AG04449 (cell line): Measurements from ENCODE around the gene PSMC4.

Experiments
- CTCF ChIA-PET: fragments of 350-600 bp; formaldehyde crosslinking; extraction: SDS; loops from one replicate; lab custom pipeline; 2021; ENCODE audit warnings: antibody characterized with exemption; lab: Yijun Ruan, JAX
- POLR2A ChIA-PET: fragments of 400-600, 350-600 bp; formaldehyde crosslinking; extraction: SDS; loops from one replicate; lab custom pipeline; 2020; ENCODE audit warnings: antibody characterized with exemption, inconsistent platforms; lab: Yijun Ruan, JAX
- DNase-seq: peaks from one replicate; pipeline ENCODE4 v3.0.0-alpha.2; 2010; ENCODE audit warnings: low read depth, low spot score
- H3K4me3 ChIP-seq: 2 replicates; pipeline ENCODE4 v1.5.1; 2011; ENCODE audit warnings: low read depth, mild to moderate bottlenecking, control low read depth, low read length
- CTCF ChIP-seq: IDR thresholded peaks from one replicate; pipeline ENCODE4 v1.5.1; 2011; ENCODE audit warnings: mild to moderate bottlenecking, moderate library complexity, low read length, control low read depth, inconsistent platforms; ENCODE audit not compliant: insufficient read depth; ENCODE audit errors: missing control alignments

PSMC4 gene

GRCh38 chr19:39993605-39994004, 22.6 kb downstream of the PSMC4 start:
- ChIA-PET POLR2A (no interaction called here), CTCF (no interaction called here)
- no peak overlapping the region for H3K4me3 ChIP-seq
- no peak for TF ChIP-seq CTCF
- no peak for DNase-seq

GRCh38 chr19:39994361-39994760, 23.4 kb downstream of the PSMC4 start:
- no peak overlapping the region for H3K4me3 ChIP-seq
- no peak for TF ChIP-seq CTCF
- ChIA-PET POLR2A (no interaction called here), CTCF (no interaction called here)
- no peak for DNase-seq

GRCh38 chr19:39995794-39996193, 24.8 kb downstream of the PSMC4 start:
- peak overlapping the region; percentile 34 for H3K4me3 ChIP-seq
- CTCF ChIA-PET = interaction anchor here (0.6 to 1.9 kb wide), 3 partner anchors 10 to 152 kb away, joined by 3 to 6 read pairs (median 4); partner anchors contain the start of gene PSMC4
- no peak for TF ChIP-seq CTCF
- no peak for DNase-seq
- POLR2A ChIA-PET = interaction anchor here (1.6 kb wide), 1 partner anchor 25 kb away, joined by 6 read pairs; the partner anchor contains the start of gene PSMC4

GRCh38 chr19:39996218-39996810, 25.3 kb downstream of the PSMC4 start:
- DNase-seq = no peak
- POLR2A ChIA-PET = interaction anchor here (0.7 to 1.6 kb wide), 2 partner anchors 21 to 26 kb away, joined by 3 to 6 read pairs; partner anchors contain the start of gene PSMC4
- CTCF ChIA-PET = interaction anchor here (0.6 to 1.9 kb wide), 3 partner anchors 11 to 153 kb away, joined by 3 to 6 read pairs (median 4); partner anchors contain the start of gene PSMC4
- H3K4me3 ChIP-seq = peak overlapping the region; percentile 93
- no peak for TF ChIP-seq CTCF

- peak; percentile 36 for DNase-seq
- CTCF ChIA-PET = interaction anchor here (1.9 kb wide), 1 partner anchor 26 kb away, joined by 6 read pairs; the partner anchor contains the start of gene PSMC4
Observed at GRCh38 chr19:39996811-39997637, 26.1 kb downstream of the PSMC4 start, which contains the start of gene ZNF546. TSS of gene ZNF546 (plus strand) at chr19:39997060. CDS start at chr19:39998327, 1,267 bp downstream.

More at GRCh38 chr19:39996811-39997637, 26.1 kb downstream of the PSMC4 start, which contains the start of gene ZNF546:
- POLR2A ChIA-PET = interaction anchor here (0.7 to 1.6 kb wide), 3 partner anchors 20 to 27 kb away, joined by 3 to 6 read pairs (median 3); partner anchors contain the start of gene PSMC4
- TF ChIP-seq CTCF = no peak
- peak within 1 kb of the TSS; percentile 93 for H3K4me3 ChIP-seq
